Ovary (tissue), 3 donors: Measurements from ENCODE around the gene C1orf116.

Experiments
- POLR2A ChIP-seq: fragments of 450-650 bp; IDR thresholded peaks from one replicate; pipeline ENCODE4 v1.6.1; 2017; ENCODE audit warnings: antibody characterized with exemption, mild to moderate bottlenecking, moderate library complexity
- TF ChIP-seq, protein P1 (sequence below), 3 donors: fragments of 450-650 bp in 2 of 3; fragments of 200-600 bp in 1 of 3; IDR thresholded peaks; one replicate each; pipeline versions ENCODE4 v1.5.1 to v1.8.0; 2016 to 2022; ENCODE audit warnings: antibody characterized with exemption in 3 of 3, mild to moderate bottlenecking in 1 of 3
- donor health status: DM: no; HTN: no; CAD: no.

DNA sequence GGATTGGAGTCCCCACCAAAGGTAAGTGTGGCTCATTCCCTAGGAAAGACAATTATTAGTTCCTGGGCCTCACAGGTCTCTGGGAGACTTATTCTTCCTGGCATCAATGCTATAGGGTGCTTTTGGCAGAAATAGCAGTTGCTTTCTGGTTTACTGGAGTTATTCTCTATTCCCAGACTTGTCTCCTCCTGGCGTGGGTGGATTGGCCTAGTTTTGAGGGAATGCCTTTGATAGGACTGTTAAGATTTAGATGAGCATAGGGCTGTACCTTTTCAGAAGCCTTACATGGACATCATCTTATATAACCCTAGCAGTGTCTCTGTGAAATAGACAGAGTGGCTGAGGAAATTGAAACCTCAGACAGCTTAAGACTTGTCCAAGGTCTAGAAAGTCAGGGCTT, 29.5 kb upstream of the C1orf116 start:
- TF ChIP-seq, protein P1, sequence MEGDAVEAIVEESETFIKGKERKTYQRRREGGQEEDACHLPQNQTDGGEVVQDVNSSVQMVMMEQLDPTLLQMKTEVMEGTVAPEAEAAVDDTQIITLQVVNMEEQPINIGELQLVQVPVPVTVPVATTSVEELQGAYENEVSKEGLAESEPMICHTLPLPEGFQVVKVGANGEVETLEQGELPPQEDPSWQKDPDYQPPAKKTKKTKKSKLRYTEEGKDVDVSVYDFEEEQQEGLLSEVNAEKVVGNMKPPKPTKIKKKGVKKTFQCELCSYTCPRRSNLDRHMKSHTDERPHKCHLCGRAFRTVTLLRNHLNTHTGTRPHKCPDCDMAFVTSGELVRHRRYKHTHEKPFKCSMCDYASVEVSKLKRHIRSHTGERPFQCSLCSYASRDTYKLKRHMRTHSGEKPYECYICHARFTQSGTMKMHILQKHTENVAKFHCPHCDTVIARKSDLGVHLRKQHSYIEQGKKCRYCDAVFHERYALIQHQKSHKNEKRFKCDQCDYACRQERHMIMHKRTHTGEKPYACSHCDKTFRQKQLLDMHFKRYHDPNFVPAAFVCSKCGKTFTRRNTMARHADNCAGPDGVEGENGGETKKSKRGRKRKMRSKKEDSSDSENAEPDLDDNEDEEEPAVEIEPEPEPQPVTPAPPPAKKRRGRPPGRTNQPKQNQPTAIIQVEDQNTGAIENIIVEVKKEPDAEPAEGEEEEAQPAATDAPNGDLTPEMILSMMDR (IDR thresholded peaks at IDR 0.05), result no peak
- TF ChIP-seq POLR2A, result no peak
